HK-2 (cell line): Measurements from ENCODE around the gene PDLIM5.
"Not testable (repeated sequence)": the region's sequence is repeated elsewhere in the genome, so short reads cannot be mapped to it uniquely, and the experiment has no call there.

Experiments
- DNase-seq: peaks from one replicate; pipeline ENCODE4 v3.0.0-alpha.2; 2018; ENCODE audit not compliant: unreplicated experiment

PDLIM5 gene

GRCh38 chr4:94595013-94595412 lies 143.3 kb downstream of the PDLIM5 start:
- DNase-seq = no peak

DNA sequence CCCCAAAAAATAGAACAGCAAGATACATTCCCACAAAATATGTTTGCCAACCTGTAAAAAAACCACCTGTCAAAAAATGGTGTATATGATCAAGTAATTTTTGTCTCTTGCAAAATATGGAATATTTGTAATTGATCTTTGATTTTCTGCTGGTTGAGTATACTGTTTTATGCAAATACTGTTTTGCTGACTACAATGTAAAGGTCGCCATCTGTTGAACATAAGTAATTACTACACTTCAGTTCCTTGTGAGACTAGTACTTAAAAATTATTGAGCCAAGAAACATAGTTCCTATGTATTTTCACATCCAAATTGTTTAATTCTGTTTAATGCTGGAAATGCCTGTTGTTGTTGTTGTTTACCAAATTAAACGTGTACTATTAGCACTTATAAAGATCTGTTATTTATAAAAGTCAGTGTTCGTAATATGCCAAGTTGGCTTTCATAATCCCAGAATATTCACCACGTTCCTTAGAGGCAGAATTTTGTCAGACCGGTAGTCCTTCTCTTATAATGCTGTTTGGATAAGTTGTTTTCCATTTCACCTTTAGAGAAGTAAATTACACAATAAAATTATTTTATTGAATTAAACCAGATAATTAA lies 144.2 kb downstream of the PDLIM5 start:
- DNase-seq = no peak

DNA sequence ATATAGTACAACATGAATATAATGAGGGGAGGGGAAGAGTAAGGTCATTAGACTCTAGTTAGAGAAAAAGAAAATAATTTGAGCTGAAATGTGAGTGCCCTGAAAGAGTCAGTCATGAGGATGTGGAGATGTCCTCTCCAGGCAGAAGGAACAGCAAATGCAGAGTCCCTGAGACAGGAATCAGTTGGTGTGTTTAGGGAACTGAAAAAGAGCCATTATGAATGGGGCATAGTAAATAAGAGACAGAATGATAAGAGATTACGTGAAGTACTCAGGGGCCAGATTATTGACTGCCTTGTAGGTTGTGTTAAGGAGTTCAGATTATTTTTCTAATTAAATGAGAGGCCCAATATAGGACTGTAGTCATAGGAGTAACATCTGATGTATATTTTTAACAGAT lies 147.0 kb downstream of the PDLIM5 start:
- DNase-seq = no peak

DNA sequence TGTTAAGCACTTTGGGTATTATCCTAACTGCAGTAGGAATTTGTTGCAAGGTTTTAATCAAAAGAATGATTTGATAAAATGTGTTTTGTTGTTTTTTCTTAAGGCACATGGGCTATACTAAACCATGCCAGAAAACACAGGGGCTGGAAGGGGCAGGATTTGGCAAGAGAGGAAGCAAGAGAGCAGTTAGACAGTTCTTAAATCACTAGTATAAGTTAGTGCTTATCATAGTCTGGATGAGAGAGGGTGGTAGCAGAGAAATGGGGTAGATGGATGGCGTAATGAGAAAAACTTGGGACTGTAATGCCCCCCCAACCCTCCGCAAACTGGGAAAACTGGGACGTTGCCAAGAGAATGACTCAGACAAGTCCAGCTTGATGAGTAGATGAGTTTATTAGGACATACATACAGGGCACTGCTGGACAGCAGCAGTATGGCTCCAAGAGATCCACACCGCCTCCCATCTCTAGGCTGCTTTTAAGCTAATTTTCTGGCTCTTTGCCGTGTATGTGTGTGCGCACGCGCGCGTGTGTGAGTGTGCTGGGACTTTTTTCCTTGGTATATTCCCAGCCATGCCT lies 151.5 kb downstream of the PDLIM5 start:
- DNase-seq = peak; percentile 19

DNA sequence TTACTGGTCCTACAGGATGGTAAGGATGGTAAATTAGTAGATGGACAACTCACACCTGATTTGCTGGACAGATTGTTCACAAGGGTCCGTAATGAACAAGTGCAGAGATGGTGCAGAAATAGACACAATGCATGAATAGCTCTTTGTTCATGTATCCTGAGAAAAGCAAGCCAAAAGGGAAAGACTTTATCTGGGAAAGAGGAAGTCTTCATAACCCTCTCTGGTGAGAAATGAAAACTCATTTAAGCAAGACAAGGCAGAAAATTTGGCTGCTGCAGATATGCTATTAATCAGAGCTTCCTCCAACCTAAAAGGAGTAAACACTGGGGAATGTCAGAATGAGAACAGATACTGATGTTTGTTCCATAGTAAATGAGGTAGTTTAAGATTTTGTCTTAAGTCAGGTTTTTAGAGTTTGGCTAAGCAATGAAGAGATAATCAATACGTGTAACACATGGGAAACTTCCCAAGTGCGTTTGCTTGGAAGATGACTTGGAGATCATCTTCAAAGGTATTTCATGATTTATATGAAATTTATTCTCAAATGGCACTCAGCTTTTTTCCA lies 153.6 kb downstream of the PDLIM5 start:
- no peak for DNase-seq

DNA sequence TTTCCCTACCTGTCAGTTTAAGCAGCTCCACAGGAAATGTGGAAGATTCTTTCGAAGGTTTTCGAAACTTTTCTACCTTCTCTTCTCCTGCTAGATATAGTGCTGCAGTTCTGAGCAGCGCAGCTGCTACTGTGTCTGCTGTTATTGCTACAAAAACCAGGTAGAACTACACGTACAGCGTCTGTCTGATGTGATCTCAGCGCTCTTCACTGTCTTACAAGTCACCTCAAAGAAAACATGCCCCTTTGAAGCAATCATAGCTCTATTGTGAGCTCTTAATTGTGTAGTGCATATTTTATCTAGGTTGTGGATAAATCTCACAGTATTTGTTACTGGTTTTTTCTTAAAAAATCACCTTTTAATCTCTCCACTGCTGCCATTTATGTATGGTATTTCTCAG lies 158.4 kb downstream of the PDLIM5 start:
- DNase-seq = no peak

GRCh38 chr4:94613248-94613647 lies 161.5 kb downstream of the PDLIM5 start:
- DNase-seq = no peak

DNA sequence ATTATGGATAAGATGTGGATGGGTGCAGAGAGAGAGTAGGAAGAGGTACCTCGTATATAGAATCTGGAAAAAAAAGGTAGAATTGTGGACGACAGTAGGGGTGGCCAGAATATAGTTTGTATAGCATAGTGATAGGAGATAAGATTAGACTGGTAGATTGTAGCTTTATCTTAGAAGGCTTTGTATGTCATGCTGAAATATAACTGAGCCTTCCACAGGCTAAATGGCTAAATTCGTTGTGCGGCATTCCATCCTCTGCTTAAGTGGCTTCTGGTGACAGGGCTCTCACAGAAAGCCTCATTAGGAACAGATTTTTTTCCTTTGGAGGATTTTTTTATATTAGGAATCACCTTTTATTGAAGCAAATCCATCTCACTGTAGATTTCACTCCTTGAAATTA lies 163.7 kb downstream of the PDLIM5 start:
- no peak for DNase-seq

GRCh38 chr4:94621491-94622080 lies 169.8 kb downstream of the PDLIM5 start:
- DNase-seq = no peak

DNA sequence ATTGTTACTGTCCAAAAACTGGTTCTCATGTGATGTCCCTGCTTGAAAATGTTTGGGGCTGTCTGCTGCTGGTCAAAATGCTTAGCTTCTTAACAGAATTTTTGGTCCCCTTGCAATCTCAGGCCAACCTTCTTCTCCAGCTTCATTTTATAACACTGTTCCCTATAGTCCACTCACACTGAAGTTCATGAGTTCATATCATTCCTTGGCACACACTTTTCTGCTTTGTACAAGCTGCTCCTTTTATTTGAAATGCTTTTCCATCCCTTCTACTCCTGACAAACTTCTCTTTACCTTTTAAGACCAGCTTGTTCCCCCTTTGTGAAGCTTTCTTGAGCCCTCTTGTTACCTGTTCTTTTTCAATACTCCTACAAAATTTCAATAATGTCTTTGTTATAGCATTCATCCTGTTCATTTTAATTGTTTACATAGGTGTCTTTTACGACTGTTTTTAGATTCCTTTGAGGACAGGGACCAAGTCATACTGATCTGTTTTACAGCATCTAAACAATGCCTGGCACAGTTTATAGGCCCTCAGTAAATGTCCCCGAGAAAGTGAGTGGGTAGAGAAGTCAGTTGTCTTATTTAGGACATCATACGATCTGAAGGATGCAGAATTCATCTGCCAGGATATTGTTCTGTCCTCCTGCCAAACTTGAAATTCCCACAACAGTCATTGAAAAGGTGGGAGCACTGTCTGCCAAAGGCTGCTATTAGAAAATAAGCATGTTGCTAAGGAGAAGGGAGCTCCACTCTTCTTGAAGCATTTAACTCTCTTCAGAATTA lies 171.6 kb downstream of the PDLIM5 start:
- no peak for DNase-seq

DNA sequence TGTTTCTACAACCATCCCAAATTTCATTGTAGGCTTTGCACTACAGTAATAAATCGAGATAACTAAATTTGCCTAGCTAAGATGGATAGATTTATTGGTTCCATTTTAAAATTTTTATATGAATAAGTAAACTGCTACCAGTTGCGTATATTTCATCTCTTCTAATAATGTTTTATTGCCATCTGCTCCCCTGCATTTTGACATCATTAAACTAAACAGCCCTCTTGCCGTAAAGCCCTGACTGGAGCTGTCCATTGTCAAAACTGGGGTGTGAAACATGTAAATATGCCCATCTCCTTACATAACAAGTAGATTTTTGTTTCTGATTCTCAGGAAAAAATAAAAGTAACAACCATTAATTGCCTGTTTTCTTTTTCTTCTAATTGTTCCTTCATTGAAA lies 175.2 kb downstream of the PDLIM5 start:
- no peak for DNase-seq

GRCh38 chr4:94629058-94629457 lies 177.3 kb downstream of the PDLIM5 start:
- not testable (repeated sequence) for DNase-seq

DNA sequence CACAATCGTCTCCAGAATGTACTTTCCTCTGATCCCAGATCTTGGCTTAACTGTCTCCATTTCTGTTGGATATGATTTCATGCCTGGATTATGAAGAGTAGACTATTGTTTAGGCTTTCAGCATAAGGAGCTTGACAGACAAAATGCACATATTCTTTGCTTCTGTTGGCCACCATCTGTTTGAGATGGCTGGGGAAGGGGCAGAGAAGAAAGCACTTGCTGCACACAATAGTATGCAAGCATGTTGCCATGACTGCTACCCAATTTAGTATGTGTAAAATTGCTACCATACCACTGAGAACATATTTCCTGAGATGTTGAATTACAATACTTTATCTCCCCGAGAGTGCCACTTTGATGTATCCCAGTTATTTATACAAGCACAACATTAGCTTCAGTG lies 178.1 kb downstream of the PDLIM5 start:
- DNase-seq = no peak

DNA sequence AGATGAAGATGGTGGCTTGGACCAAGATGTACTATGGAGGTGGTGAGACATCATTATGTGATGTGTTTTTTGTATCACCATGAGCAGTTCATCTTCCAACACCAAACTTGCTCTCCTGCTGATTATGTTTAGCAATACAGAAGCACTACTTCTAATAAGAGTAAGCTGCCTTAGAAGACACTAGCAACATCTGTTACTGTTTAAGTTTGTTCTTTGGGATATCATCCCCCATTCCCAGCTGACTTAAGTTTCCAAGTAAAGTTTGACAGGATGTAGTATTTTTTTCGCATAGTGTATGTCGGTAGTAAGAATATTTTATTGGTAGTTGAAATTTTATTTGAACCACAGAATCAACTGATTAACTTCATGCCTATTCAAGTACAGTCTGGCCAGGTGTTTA lies 182.5 kb downstream of the PDLIM5 start:
- DNase-seq = no peak

DNA sequence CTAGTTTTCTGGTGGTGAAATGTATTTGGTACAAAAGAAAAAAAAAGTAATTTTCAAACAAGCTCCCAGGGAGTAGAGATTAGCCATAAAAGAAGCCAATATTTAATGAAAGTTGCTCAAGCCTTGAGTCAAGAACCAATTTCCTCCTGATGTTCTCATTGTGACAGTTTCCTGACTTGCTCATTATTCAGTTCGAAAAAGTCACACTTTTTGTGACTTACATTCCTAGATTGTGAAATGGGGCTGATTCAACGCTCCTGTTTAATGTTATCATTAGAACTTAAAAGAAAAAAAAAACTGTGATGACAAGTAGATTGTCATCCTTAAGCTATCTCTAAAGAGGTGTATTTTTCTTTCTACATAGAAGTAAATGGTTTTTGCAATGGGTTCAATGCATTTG lies 183.4 kb downstream of the PDLIM5 start:
- DNase-seq = no peak

GRCh38 chr4:94636004-94636403 lies 184.3 kb downstream of the PDLIM5 start:
- no peak for DNase-seq

- no peak for DNase-seq
Measured at GRCh38 chr4:94639298-94639697, 187.6 kb downstream of the PDLIM5 start.

GRCh38 chr4:94640151-94640550 lies 188.4 kb downstream of the PDLIM5 start:
- DNase-seq = no peak

- no peak for DNase-seq
Measured at GRCh38 chr4:94641702-94642560, 190.2 kb downstream of the PDLIM5 start.

GRCh38 chr4:94642561-94642866 lies 190.8 kb downstream of the PDLIM5 start:
- DNase-seq = no peak

DNA sequence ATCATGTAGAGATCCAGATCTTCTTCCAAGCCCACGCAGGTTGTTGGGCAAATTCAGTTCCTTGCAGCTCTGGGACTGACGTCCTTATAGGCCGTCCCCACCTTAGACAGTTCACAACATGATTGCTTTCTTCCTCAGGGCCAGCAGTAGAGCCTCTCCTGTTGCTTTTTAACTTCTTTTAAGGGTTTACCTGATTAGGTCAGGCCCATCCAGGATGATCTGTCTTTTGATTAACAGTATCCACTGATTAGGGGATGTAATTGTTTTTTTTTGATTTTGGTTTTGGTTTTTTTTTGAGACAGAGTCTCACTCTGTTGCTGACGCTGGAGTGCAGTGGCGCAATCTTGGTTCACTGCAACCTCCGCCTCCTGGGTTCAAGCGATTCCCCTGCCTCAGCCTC lies 197.0 kb downstream of the PDLIM5 start:
- no peak for DNase-seq
